ENCODE data around the gene DPH5. TPM values are rescaled to one million over a fixed set of nuclear protein-coding genes. Genes with fewer than 3 reads are reported as not detected.

The DPH5 gene
- total RNA-seq, 1 experiment from 2014 or later: 23.8 TPM

GRCh38 chr1:101055623-101056022 lies 30.0 kb upstream of the DPH5 start:
- no peak overlapping the region for H3K4me3 ChIP-seq (ENCODE audit: low read depth, low read length)
- POLR2A ChIA-PET: no interaction called here
- H3K4me1 Mint-ChIP-seq (ENCODE audit: low read depth, unreplicated experiment): no peaks in the 10 kb centered on the region
- H3K4me1 ChIP-seq: no peaks in the 10 kb centered on the region
- no peaks in the 10 kb centered on the region for H3K9me3 ChIP-seq
- H3K9me3 Mint-ChIP-seq (ENCODE audit: unreplicated experiment): no peaks in the 10 kb centered on the region
- no peaks in the 10 kb centered on the region for H3K27me3 Mint-ChIP-seq (ENCODE audit: insufficient read depth, unreplicated experiment)
- no peaks in the 10 kb centered on the region for H3K36me3 Mint-ChIP-seq (ENCODE audit: insufficient read depth, unreplicated experiment)
- CTCF ChIA-PET: no interaction called here
- H3K27ac Mint-ChIP-seq (ENCODE audit: unreplicated experiment): no peak overlapping the region
- no peaks in the 10 kb centered on the region for H3K27me3 ChIP-seq (replicated peaks; ENCODE audit: control insufficient read depth, insufficient read depth, low read length)
- no peak for DNase-seq
- BruUV-seq (replicated peaks): no TSS peak
- intact Hi-C loops (cut with micrococcal nuclease; ENCODE audit: unreplicated experiment): no loop called here
- H3K4me3 Mint-ChIP-seq (ENCODE audit: unreplicated experiment): no peak overlapping the region
- no peaks in the 10 kb centered on the region for H3K36me3 ChIP-seq (ENCODE audit: control insufficient read depth, insufficient read depth, low read length)
- TF ChIP-seq CTCF (IDR thresholded peaks at IDR 0.05; ENCODE audit: insufficient read depth in 1 of 2, low read depth in 1 of 2, low read length in 1 of 2, severe bottlenecking in 1 of 2, unreplicated experiment in 1 of 2): no peak

GRCh38 chr1:101051688-101052638 lies 26.4 kb upstream of the DPH5 start:
- TF ChIP-seq CTCF (IDR thresholded peaks at IDR 0.05; ENCODE audit: insufficient read depth in 1 of 2, low read depth in 1 of 2, low read length in 1 of 2, severe bottlenecking in 1 of 2, unreplicated experiment in 1 of 2): no peak
- Mint-ChIP-seq H3K36me3 (ENCODE audit: insufficient read depth, unreplicated experiment) (no peaks in the 10 kb centered on the region), H3K27me3 (ENCODE audit: insufficient read depth, unreplicated experiment) (no peaks in the 10 kb centered on the region), H3K9me3 (ENCODE audit: unreplicated experiment) (no peaks in the 10 kb centered on the region), H3K4me1 (ENCODE audit: low read depth, unreplicated experiment) (no peaks in the 10 kb centered on the region), H3K27ac (ENCODE audit: unreplicated experiment) (no peak overlapping the region), H3K4me3 (ENCODE audit: unreplicated experiment) (no peak overlapping the region)
- no TSS peak for BruUV-seq (replicated peaks)
- Histone ChIP-seq H3K4me1 (no peaks in the 10 kb centered on the region), H3K4me3 (ENCODE audit: low read depth, low read length) (no peak overlapping the region), H3K9me3 (no peaks in the 10 kb centered on the region), H3K27me3 (replicated peaks; ENCODE audit: control insufficient read depth, insufficient read depth, low read length) (no peaks in the 10 kb centered on the region), H3K36me3 (ENCODE audit: control insufficient read depth, insufficient read depth, low read length) (no peaks in the 10 kb centered on the region)
- DNase-seq: no peak
- POLR2A ChIA-PET: no interaction called here
- intact Hi-C loops (cut with micrococcal nuclease; ENCODE audit: unreplicated experiment): no loop called here
- CTCF ChIA-PET: no interaction called here

GRCh38 chr1:101050869-101051268 lies 25.3 kb upstream of the DPH5 start:
- ChIA-PET CTCF (no interaction called here), POLR2A (no interaction called here)
- Histone ChIP-seq H3K27me3 (replicated peaks; ENCODE audit: control insufficient read depth, insufficient read depth, low read length) (no peaks in the 10 kb centered on the region), H3K4me1 (no peaks in the 10 kb centered on the region), H3K36me3 (ENCODE audit: control insufficient read depth, insufficient read depth, low read length) (no peaks in the 10 kb centered on the region), H3K4me3 (ENCODE audit: low read depth, low read length) (no peak overlapping the region), H3K9me3 (no peaks in the 10 kb centered on the region)
- no peak for TF ChIP-seq CTCF (IDR thresholded peaks at IDR 0.05; ENCODE audit: insufficient read depth in 1 of 2, low read depth in 1 of 2, low read length in 1 of 2, severe bottlenecking in 1 of 2, unreplicated experiment in 1 of 2)
- Mint-ChIP-seq H3K4me3 (ENCODE audit: unreplicated experiment) (no peak overlapping the region), H3K27ac (ENCODE audit: unreplicated experiment) (no peak overlapping the region), H3K4me1 (ENCODE audit: low read depth, unreplicated experiment) (no peaks in the 10 kb centered on the region), H3K9me3 (ENCODE audit: unreplicated experiment) (no peaks in the 10 kb centered on the region), H3K36me3 (ENCODE audit: insufficient read depth, unreplicated experiment) (no peaks in the 10 kb centered on the region), H3K27me3 (ENCODE audit: insufficient read depth, unreplicated experiment) (no peaks in the 10 kb centered on the region)
- no peak for DNase-seq
- intact Hi-C loops (cut with micrococcal nuclease; ENCODE audit: unreplicated experiment): no loop called here
- BruUV-seq (replicated peaks): no TSS peak

All from Caco-2 (cell line).